HepG2 (cell line): ENCODE results near the gene SAPCD1. TPM values are rescaled to one million over a fixed set of nuclear protein-coding genes. Genes with fewer than 3 reads are reported as not detected.

Experiments
- ASH2L ChIP-seq: fragments of 300-600, 200-600 bp; sonication (generic); IDR thresholded peaks from 2 replicates; pipeline ENCODE4 v1.7.0; 2017; ENCODE audit warnings: low read depth, mild to moderate bottlenecking, moderate library complexity, mixed read lengths, low read length; ENCODE audit not compliant: insufficient read length
- ATF7 ChIP-seq, 2 experiments: fragments of 450-650 bp in 1 of 2; sonication (generic) in 1 of 2; formaldehyde crosslinking in 1 of 2; IDR thresholded peaks; 2 replicates each; pipeline versions ENCODE4 v1.4.0 to v1.6.1; 2016 to 2020; ENCODE audit warnings: antibody characterized with exemption in 1 of 2, mild to moderate bottlenecking in 1 of 2, missing genetic modification reagents in 1 of 2
- CCAR2 ChIP-seq: fragments of 200-400 bp; formaldehyde crosslinking; optimal IDR thresholded peaks from 2 replicates; pipeline ENCODE3; 2018; ENCODE audit warnings: low read depth, mild to moderate bottlenecking, low read length, moderate library complexity
- DNMT3B ChIP-seq: conservative IDR thresholded peaks from 2 replicates; pipeline ENCODE4 v1.6.1; 2016; ENCODE audit warnings: missing biosample characterization, control low read depth
- FOXA1 ChIP-seq, 2 experiments: fragments of 450-650 bp in 1 of 2; sonication (generic) in 1 of 2; formaldehyde crosslinking in 1 of 2; IDR thresholded peaks; 2 replicates each; pipeline versions ENCODE4 v1.4.0 to v1.6.1; 2016 to 2020; ENCODE audit warnings: missing genetic modification reagents in 1 of 2
- GABPA ChIP-seq, 2 experiments: IDR thresholded peaks; 2 replicates each; pipeline ENCODE4 v1.6.1; 2011 to 2016; ENCODE audit warnings: low read depth in 2 of 2, low read length in 1 of 2, missing biosample characterization in 1 of 2, missing genetic modification characterization in 1 of 2
- HNF4G ChIP-seq, 2 experiments: sonication (generic) in 1 of 2; formaldehyde crosslinking in 1 of 2; IDR thresholded peaks; 2 replicates each; pipeline versions ENCODE4 v1.4.0 to v1.6.1; 2011 to 2020; ENCODE audit warnings: borderline replicate concordance in 2 of 2, low read depth in 2 of 2, mild to moderate bottlenecking in 2 of 2, low read length in 1 of 2, missing genetic modification reagents in 1 of 2, moderate library complexity in 1 of 2
- HOXA9 ChIP-seq: sonication (generic); formaldehyde crosslinking; IDR thresholded peaks from 2 replicates; pipeline ENCODE4 v1.8.1; 2022; ENCODE audit warnings: missing genetic modification reagents, mild to moderate bottlenecking, moderate library complexity, borderline replicate concordance
- KLF16 ChIP-seq, 2 experiments: sonication (generic) in 1 of 2; formaldehyde crosslinking in 1 of 2; IDR thresholded peaks; 2 replicates each; pipeline versions ENCODE4 v1.6.1 to v1.8.0; 2016 to 2023; ENCODE audit warnings: missing genetic modification reagents in 2 of 2, missing compliant biosample characterization in 1 of 2
- POLR2AphosphoS5 ChIP-seq: IDR thresholded peaks from 2 replicates; pipeline ENCODE4 v1.6.1; 2012; ENCODE audit warnings: low read depth, low read length
- RXRA ChIP-seq: sonication (generic); formaldehyde crosslinking; IDR thresholded peaks from 2 replicates; pipeline ENCODE4 v1.5.1; 2020; ENCODE audit warnings: missing genetic modification reagents
- SNAPC2 ChIP-seq: sonication (generic); formaldehyde crosslinking; IDR thresholded peaks from 2 replicates; pipeline ENCODE4 v1.8.1; 2022; ENCODE audit warnings: mild to moderate bottlenecking, missing genetic modification reagents
- TBX2 ChIP-seq: sonication (generic); formaldehyde crosslinking; IDR thresholded peaks from 2 replicates; pipeline ENCODE4 v1.5.0; 2020; ENCODE audit warnings: missing genetic modification reagents, mild to moderate bottlenecking, borderline replicate concordance
- THAP11 ChIP-seq: IDR thresholded peaks from 2 replicates; pipeline ENCODE4 v1.6.1; 2016; ENCODE audit warnings: missing biosample characterization, missing genetic modification reagents
- ZFP82 ChIP-seq: sonication (generic); formaldehyde crosslinking; IDR thresholded peaks from 2 replicates; pipeline ENCODE4 v1.5.1; 2020; ENCODE audit warnings: mild to moderate bottlenecking, missing genetic modification reagents, borderline replicate concordance
- ZFX ChIP-seq: sonication (generic); formaldehyde crosslinking; IDR thresholded peaks from 2 replicates; pipeline ENCODE4 v1.4.0; 2020; ENCODE audit warnings: mild to moderate bottlenecking, low read depth, missing genetic modification reagents, moderate library complexity
- ZFY ChIP-seq: sonication (generic); formaldehyde crosslinking; IDR thresholded peaks from 2 replicates; pipeline ENCODE4 v1.4.0; 2020; ENCODE audit warnings: missing genetic modification reagents
- ZNF441 ChIP-seq: sonication (generic); formaldehyde crosslinking; IDR thresholded peaks from 2 replicates; pipeline ENCODE4 v1.7.0; 2021; ENCODE audit warnings: missing genetic modification reagents, borderline replicate concordance
- ZNF737 ChIP-seq: sonication (generic); formaldehyde crosslinking; IDR thresholded peaks from 2 replicates; pipeline ENCODE4 v1.5.0; 2020; ENCODE audit warnings: missing genetic modification reagents, mild to moderate bottlenecking, borderline replicate concordance
- polyA plus RNA-seq, 8 experiments: library from polyadenylated mRNA; depleted of rRNA in 3 of 8; stranded (reverse) in 7 of 8; unstranded in 1 of 8; fragments of >200 nt; fragmentation: Illumina TruSeq in 4 of 8; extraction: Trizol in 4 of 8; gene quantifications; 2 replicates each; pipeline versions ENCODE4 v1.2.1 to v1.2.3, GENCODE V29; 2011 to 2016; ENCODE audit warnings: low read depth in 4 of 8, missing spikeins in 1 of 8, mixed read lengths in 1 of 8; ENCODE audit not compliant: insufficient read depth in 1 of 8
- total RNA-seq, 5 experiments: library from RNA; depleted of rRNA; stranded (reverse); fragments of >200 nt; fragmentation: Illumina TruSeq; extraction: Trizol; gene quantifications; 2 replicates each; pipeline ENCODE4 v1.2.3, GENCODE V29; 2016; ENCODE audit warnings: low read depth in 1 of 5
- TF ChIP-seq, protein P1 (sequence below): sonication (generic); formaldehyde crosslinking; IDR thresholded peaks from 2 replicates; pipeline ENCODE4 v1.5.1; 2020; ENCODE audit warnings: mild to moderate bottlenecking, missing genetic modification reagents, moderate library complexity
- TF ChIP-seq, protein P2 (sequence below): sonication (generic); formaldehyde crosslinking; IDR thresholded peaks from 2 replicates; pipeline ENCODE4 v1.5.0; 2020; ENCODE audit warnings: mild to moderate bottlenecking, missing genetic modification reagents

The SAPCD1 gene
- total and polyA plus RNA-seq, 2 of the 13 experiments (the other 11 are each of a cell fraction or from before 2014, with no cell fraction given) = 2.5 to 3.9 TPM

DNA sequence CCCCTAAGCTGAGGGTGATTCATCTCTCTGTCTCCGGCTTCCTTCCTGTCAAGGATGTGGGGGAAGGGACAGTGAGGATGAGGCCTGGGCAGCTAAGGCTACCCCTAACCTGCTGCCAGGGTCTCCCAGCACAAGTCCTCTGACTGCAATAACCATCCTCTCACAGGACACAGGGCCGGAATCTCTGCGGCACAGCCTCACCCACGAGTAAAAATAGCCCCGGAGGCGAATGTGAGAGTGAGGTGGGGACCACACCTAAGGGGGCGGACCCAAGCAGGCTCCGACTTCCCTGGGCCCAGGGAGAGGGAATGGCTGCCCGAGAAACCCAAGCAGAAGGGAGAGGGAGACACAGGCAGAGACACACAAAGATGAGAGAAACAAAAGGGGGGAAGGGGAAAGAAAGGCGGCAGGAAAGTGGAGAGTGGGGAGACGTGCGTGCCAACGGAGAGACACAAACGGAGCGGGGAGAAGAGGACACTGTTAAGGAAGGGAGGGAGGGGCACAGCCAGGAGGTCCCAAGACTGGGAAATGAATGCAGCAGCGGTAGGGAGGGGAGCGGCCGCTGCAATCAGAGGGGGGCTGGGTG lies 27.5 kb upstream of the SAPCD1 start (continued):
- TF ChIP-seq GABPA (IDR thresholded peaks at IDR 0.05; ENCODE audit: low read depth, low read length) (no peak), GABPA (CRISPR knock-in tag; IDR thresholded peaks at IDR 0.05; ENCODE audit: low read depth) (peak; percentile 77), ZNF441 (CRISPR knock-in tag) (0 out of 2 replicates have a peak, but pooled peaks have one; percentile 40), HNF4G (IDR thresholded peaks at IDR 0.05; ENCODE audit: borderline replicate concordance, low read depth, low read length) (no peak), HNF4G (CRISPR knock-in tag; IDR thresholded peaks at IDR 0.05; ENCODE audit: borderline replicate concordance, low read depth) (0 out of 2 replicates have a peak, but pooled peaks have one; percentile 4), ASH2L (peak; percentile 19), DNMT3B (0 out of 2 replicates have a peak, but pooled peaks have one; percentile 23), CCAR2 (peak; percentile 31), SNAPC2 (CRISPR knock-in tag) (0 out of 2 replicates have a peak, but pooled peaks have one; percentile 10), TBX2 (peak; percentile 43), POLR2AphosphoS5 (peak; percentile 52), ZFY (CRISPR knock-in tag) (peak; percentile 60), KLF16 (CRISPR knock-in tag; IDR thresholded peaks at IDR 0.05) (peak in 1 of 2 experiments; percentile 59; a peak in 1 of 4 replicates), FOXA1 (IDR thresholded peaks at IDR 0.05) (no peak), FOXA1 (CRISPR knock-in tag; IDR thresholded peaks at IDR 0.05) (no peak), RXRA (CRISPR knock-in tag) (peak; percentile 21; the same call in 1 of the 2 replicates), ATF7 (IDR thresholded peaks at IDR 0.05) (no peak), ATF7 (CRISPR knock-in tag; IDR thresholded peaks at IDR 0.05) (peak; percentile 36; the same call in 1 of the 2 replicates), THAP11 (peak; percentile 52; the same call in 1 of the 2 replicates), ZNF737 (CRISPR knock-in tag) (no peak), HOXA9 (CRISPR knock-in tag) (0 out of 2 replicates have a peak, but pooled peaks have one; percentile 43), ZFP82 (CRISPR knock-in tag) (peak; percentile 87; the same call in 1 of the 2 replicates), ZFX (CRISPR knock-in tag) (peak; percentile 81)
- TF ChIP-seq, protein P1, sequence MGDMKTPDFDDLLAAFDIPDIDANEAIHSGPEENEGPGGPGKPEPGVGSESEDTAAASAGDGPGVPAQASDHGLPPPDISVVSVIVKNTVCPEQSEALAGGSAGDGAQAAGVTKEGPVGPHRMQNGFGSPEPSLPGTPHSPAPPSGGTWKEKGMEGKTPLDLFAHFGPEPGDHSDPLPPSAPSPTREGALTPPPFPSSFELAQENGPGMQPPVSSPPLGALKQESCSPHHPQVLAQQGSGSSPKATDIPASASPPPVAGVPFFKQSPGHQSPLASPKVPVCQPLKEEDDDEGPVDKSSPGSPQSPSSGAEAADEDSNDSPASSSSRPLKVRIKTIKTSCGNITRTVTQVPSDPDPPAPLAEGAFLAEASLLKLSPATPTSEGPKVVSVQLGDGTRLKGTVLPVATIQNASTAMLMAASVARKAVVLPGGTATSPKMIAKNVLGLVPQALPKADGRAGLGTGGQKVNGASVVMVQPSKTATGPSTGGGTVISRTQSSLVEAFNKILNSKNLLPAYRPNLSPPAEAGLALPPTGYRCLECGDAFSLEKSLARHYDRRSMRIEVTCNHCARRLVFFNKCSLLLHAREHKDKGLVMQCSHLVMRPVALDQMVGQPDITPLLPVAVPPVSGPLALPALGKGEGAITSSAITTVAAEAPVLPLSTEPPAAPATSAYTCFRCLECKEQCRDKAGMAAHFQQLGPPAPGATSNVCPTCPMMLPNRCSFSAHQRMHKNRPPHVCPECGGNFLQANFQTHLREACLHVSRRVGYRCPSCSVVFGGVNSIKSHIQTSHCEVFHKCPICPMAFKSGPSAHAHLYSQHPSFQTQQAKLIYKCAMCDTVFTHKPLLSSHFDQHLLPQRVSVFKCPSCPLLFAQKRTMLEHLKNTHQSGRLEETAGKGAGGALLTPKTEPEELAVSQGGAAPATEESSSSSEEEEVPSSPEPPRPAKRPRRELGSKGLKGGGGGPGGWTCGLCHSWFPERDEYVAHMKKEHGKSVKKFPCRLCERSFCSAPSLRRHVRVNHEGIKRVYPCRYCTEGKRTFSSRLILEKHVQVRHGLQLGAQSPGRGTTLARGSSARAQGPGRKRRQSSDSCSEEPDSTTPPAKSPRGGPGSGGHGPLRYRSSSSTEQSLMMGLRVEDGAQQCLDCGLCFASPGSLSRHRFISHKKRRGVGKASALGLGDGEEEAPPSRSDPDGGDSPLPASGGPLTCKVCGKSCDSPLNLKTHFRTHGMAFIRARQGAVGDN = peak; percentile 88
- TF ChIP-seq, protein P2, sequence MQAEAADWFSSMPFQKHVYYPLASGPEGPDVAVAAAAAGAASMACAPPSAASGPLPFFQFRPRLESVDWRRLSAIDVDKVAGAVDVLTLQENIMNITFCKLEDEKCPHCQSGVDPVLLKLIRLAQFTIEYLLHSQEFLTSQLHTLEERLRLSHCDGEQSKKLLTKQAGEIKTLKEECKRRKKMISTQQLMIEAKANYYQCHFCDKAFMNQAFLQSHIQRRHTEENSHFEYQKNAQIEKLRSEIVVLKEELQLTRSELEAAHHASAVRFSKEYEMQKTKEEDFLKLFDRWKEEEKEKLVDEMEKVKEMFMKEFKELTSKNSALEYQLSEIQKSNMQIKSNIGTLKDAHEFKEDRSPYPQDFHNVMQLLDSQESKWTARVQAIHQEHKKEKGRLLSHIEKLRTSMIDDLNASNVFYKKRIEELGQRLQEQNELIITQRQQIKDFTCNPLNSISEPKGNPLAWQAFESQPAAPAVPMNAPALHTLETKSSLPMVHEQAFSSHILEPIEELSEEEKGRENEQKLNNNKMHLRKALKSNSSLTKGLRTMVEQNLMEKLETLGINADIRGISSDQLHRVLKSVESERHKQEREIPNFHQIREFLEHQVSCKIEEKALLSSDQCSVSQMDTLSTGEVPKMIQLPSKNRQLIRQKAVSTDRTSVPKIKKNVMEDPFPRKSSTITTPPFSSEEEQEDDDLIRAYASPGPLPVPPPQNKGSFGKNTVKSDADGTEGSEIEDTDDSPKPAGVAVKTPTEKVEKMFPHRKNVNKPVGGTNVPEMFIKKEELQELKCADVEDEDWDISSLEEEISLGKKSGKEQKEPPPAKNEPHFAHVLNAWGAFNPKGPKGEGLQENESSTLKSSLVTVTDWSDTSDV = 0 out of 2 replicates have a peak, but pooled peaks have one; percentile 75
